Thyroid gland (tissue), 4 donors: ENCODE data around the gene INHBE.
"Not testable (repeated sequence)": the region's sequence is repeated elsewhere in the genome, so short reads cannot be mapped to it uniquely, and the experiment has no call there.

Source experiments
- CTCF ChIP-seq, 6 experiments: fragments of 200-600 bp in 3 of 6; fragments of 450-650 bp in 3 of 6; sonication (generic) in 3 of 6; IDR thresholded peaks; one replicate each; pipeline ENCODE4 v1.5.1; 2016 to 2019; ENCODE audit warnings: antibody characterized with exemption in 6 of 6, mild to moderate bottlenecking in 2 of 6, inconsistent platforms in 1 of 6, moderate library complexity in 1 of 6
- POLR2A ChIP-seq, 2 donors: fragments of 450-650 bp; IDR thresholded peaks; one replicate each; pipeline ENCODE4 v1.6.1; 2017; ENCODE audit warnings: antibody characterized with exemption in 2 of 2, mild to moderate bottlenecking in 2 of 2, moderate library complexity in 1 of 2

- TF ChIP-seq POLR2A, CTCF (IDR thresholded peaks at IDR 0.05): not testable (repeated sequence)
Observed at GRCh38 chr12:57502311-57502969, 47.3 kb downstream of the INHBE start.
